Right lobe of liver (tissue), 6 donors: Measurements from ENCODE around the gene SEZ6. TPM values are rescaled to one million over a fixed set of nuclear protein-coding genes. Genes with fewer than 3 reads are reported as not detected.

Experiments used
- ATAC-seq, 4 donors: fragments of 200-7000 bp; cut with Tn5 transposase; one replicate each; pipeline ENCODE4 v1.9.1; 2020; ENCODE audit warnings: mild to moderate bottlenecking in 4 of 4, moderate library complexity in 4 of 4
- DNase-seq, 3 donors: peaks; one replicate each; pipeline ENCODE4 v3.0.0-alpha.2; 2020
- H3K27ac ChIP-seq, 3 donors: fragments of 200-600 bp; one replicate each; pipeline ENCODE4 v1.8.0; 2022
- H3K27me3 ChIP-seq, 2 donors: fragments of 200-600 bp; one replicate each; pipeline ENCODE4 v1.8.0; 2022
- H3K36me3 ChIP-seq, 4 donors: fragments of 200-600 bp; sonication (generic) in 1 of 4; one replicate each; pipeline versions ENCODE4 v1.5.1 to v1.8.0; 2017 to 2022; ENCODE audit warnings: control low read depth in 1 of 4
- H3K4me1 ChIP-seq, 4 donors: fragments of 200-600 bp; sonication (generic) in 1 of 4; one replicate each; pipeline versions ENCODE4 v1.5.1 to v1.8.0; 2017 to 2022; ENCODE audit warnings: control low read depth in 1 of 4
- H3K4me3 ChIP-seq, 3 donors: fragments of 200-600 bp; one replicate each; pipeline ENCODE4 v1.8.0; 2022
- H3K9me3 ChIP-seq, 4 donors: fragments of 200-600 bp; sonication (generic) in 1 of 4; one replicate each; pipeline versions ENCODE4 v1.5.1 to v1.8.0; 2017 to 2022; ENCODE audit warnings: control low read depth in 1 of 4
- CTCF ChIP-seq, 4 donors: fragments of 200-600 bp in 3 of 4; fragments of 450-650 bp in 1 of 4; IDR thresholded peaks; one replicate each; pipeline versions ENCODE4 v1.5.1 to v1.8.0; 2016 to 2022; ENCODE audit warnings: antibody characterized with exemption in 4 of 4, mild to moderate bottlenecking in 2 of 4
- POLR2A ChIP-seq: fragments of 450-650 bp; IDR thresholded peaks from one replicate; pipeline ENCODE4 v1.6.1; 2017; ENCODE audit warnings: antibody characterized with exemption, mild to moderate bottlenecking
- WGBS: methylation state at CpG from one replicate; pipeline ENCODE4 v1.1.6; 2018; ENCODE audit warnings: low coverage, low lambda C conversion rate; ENCODE audit not compliant: insufficient coverage; ENCODE audit errors: missing lambda C conversion rate; 5-methylcytosine and 5-hydroxymethylcytosine counted together
- intact Hi-C, 2 donors: fragments of 100-400 bp; cut with DNase I; formaldehyde crosslinking; loops; one replicate each; pipeline versions ENCODE4 v1.11.2 to v1.14.1; 2022
- long read RNA-seq: library from polyadenylated mRNA; unstranded; transcript quantifications from one replicate; pipeline ENCODE4 v2.0.0, GENCODE V29; 2019
- total RNA-seq, 6 experiments: library from RNA; depleted of rRNA in 2 of 6; stranded (reverse); fragments of >200 nt in 2 of 6; fragmentation: NEBNext Ultra II Directional in 3 of 6; extraction: Animal tissue kit (Norgen Biotek cat#: 25700) in 3 of 6; gene quantifications; one replicate each; pipeline versions ENCODE4 v1.1.0 to v1.2.4, GENCODE V29; 2016 to 2023
- donor health status: DM: no; HTN: yes; CAD: no.
- donor health status: DM: no; HTN: no; CAD: no.
- donor health status: DM: no; HTN: no; CAD: no.
- donor health status: DM: no; HTN: yes; CAD: no.
- donor health status: DM: no; HTN: yes; CAD: no.

Gene SEZ6
- not detected for total RNA-seq
- long read RNA-seq: 0 reads

DNA sequence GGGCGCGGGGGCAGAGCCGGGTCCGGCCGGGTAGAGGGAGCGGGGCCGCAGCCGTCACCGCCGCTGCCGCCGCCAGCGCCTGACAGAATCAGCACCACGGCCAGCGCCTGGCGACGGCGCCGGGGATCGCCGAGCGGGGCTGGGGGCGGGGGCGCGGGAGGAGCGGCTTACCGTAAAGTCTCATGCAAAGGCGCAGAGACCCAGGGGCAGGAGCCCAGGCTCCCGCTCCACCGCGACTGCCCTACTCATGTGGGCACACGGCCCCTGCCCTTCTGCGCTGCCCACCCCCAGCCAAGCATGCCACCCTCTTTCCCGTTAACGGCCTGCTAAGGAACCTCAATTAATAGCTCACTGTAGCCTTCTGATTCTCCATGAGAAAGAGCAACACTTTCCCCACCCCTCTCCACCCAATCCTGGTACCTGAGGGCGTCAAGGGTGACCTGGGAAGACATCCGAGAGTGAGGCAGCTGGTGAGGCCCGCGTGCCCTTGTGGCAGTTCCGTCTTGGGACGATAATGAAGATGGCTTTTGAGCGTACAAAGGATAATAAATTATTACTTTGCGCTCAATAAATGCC, at the start of gene SEZ6:
TSS of gene SEZ6 (minus strand) at position 98 of the 576 bp plus-strand sequence. CDS start 164 bp downstream, outside the sequence.
- intact Hi-C loops: no loop called here
- H3K27me3 ChIP-seq: no peaks in the 10 kb centered on the region
- 11% methylated on average over 9 of the region's 43 CpGs for WGBS

GRCh38 chr17:29054835-29055234, 49.0 kb upstream of the SEZ6 start:
- WGBS: no CpG with 5 or more reads among the region's 10 CpGs
- H3K4me1 ChIP-seq: peaks cover 0 to 18% (median 4%) of the 10 kb centered on the region in 4 donors
- DNase-seq (no peak), ATAC-seq (peak in 3 of 4 donors; percentile 3 to 44 (median 26))
- peaks cover 0 to 70% (median 19%) of the 10 kb centered on the region in 4 donors for H3K36me3 ChIP-seq
- H3K27me3 ChIP-seq: no peaks in the 10 kb centered on the region
- no peak overlapping the region for H3K27ac ChIP-seq
- no peak overlapping the region for H3K4me3 ChIP-seq
- TF ChIP-seq POLR2A: no peak
- no peak for TF ChIP-seq CTCF (IDR thresholded peaks at IDR 0.05)
- intact Hi-C loops: no loop called here
- no peaks in the 10 kb centered on the region for H3K9me3 ChIP-seq

More for the DNA sequence above, at the start of gene SEZ6:
- no peaks in the 10 kb centered on the region for H3K36me3 ChIP-seq
- H3K27ac ChIP-seq: no peak within 1 kb of the TSS
- ATAC-seq (peak; percentile 84 to 96 (median 88)), DNase-seq (peak; percentile 74 to 79 (median 74))
- H3K4me1 ChIP-seq: peaks cover 0 to 3% (median 0%) of the 10 kb centered on the region in 4 donors
- TF ChIP-seq CTCF (IDR thresholded peaks at IDR 0.05) (peak in 1 of 4 donors; percentile 18), POLR2A (no peak)
- no peak within 1 kb of the TSS for H3K4me3 ChIP-seq
- H3K9me3 ChIP-seq: no peaks in the 10 kb centered on the region

DNA sequence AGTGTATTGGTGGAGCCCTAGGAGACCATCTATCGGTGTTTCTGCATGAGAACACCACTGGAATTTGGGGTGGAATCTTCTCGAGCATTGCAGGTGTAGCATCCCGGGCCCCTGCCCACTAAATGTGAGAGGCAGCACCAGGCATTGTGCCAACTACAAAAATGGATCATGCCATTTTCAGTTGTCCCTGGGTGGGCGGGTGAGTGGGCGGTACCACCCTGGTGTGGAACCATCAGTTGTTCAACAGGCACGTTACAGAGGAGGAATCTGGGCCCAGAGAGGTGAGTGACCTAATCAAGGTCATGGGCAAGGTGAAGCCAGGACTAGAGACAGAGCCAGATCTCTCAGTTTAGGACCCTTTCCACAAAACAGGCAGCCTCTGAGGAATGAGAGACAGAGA, 45.9 kb upstream of the SEZ6 start:
- H3K36me3 ChIP-seq: peaks cover 0 to 86% (median 16%) of the 10 kb centered on the region in 4 donors
- intact Hi-C loops: no loop called here
- H3K27me3 ChIP-seq: no peaks in the 10 kb centered on the region
- peak in 2 of 4 donors; percentile 16 to 22 for ATAC-seq
- no peak for DNase-seq
- no peak overlapping the region for H3K4me3 ChIP-seq
- TF ChIP-seq CTCF (IDR thresholded peaks at IDR 0.05) (no peak), POLR2A (no peak)
- no peak overlapping the region for H3K27ac ChIP-seq
- H3K9me3 ChIP-seq: no peaks in the 10 kb centered on the region
- 56% methylated on average over 4 of the region's 6 CpGs for WGBS
- H3K4me1 ChIP-seq: peaks cover 0 to 48% (median 12%) of the 10 kb centered on the region in 4 donors

GRCh38 chr17:29051194-29051593, 45.4 kb upstream of the SEZ6 start:
- ATAC-seq (no peak), DNase-seq (no peak)
- no peak for TF ChIP-seq POLR2A
- TF ChIP-seq CTCF (IDR thresholded peaks at IDR 0.05): no peak
- Histone ChIP-seq H3K9me3 (no peaks in the 10 kb centered on the region), H3K4me1 (peaks cover 0 to 50% (median 13%) of the 10 kb centered on the region in 4 donors), H3K36me3 (peaks cover 0 to 85% (median 16%) of the 10 kb centered on the region in 4 donors), H3K27ac (no peak overlapping the region), H3K27me3 (no peaks in the 10 kb centered on the region), H3K4me3 (no peak overlapping the region)
- WGBS: 85% methylated on average over 8 of the region's 12 CpGs
- intact Hi-C loops: no loop called here
